Measurements from ENCODE around the gene TIAM2.
"Not testable (repeated sequence)": the region's sequence is repeated elsewhere in the genome, so short reads cannot be mapped to it uniquely, and the experiment has no call there.

Gene TIAM2

DNA sequence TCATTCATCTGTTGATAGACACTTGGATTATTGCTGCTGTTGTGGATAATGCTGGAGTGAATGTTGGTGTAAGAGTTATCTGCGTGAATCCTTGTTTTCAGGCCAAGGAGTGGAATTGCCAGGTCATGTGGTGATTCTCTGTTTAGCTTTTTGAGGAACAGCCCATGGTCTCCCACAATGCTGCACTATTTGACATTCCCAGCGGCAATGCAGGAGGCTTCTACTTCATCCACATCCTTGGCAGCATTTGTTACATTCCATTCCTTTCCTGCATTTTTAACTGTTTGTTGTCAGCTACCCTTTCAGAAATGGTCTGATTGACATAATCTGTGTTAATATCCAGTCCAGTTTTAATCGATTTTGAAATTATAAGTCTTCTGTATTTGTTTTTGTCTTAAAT, 217.0 kb downstream of the TIAM2 start:
- no peak overlapping the region for H3K4me3 Mint-ChIP-seq
- no peaks in the 10 kb centered on the region for H3K27me3 Mint-ChIP-seq (ENCODE audit: low read depth)
- peaks cover 14% of the 10 kb centered on the region for H3K36me3 Mint-ChIP-seq (ENCODE audit: low read depth)
- no peaks in the 10 kb centered on the region for H3K4me1 Mint-ChIP-seq
- no peak overlapping the region for H3K27ac Mint-ChIP-seq
- TF ChIP-seq, protein P1, sequence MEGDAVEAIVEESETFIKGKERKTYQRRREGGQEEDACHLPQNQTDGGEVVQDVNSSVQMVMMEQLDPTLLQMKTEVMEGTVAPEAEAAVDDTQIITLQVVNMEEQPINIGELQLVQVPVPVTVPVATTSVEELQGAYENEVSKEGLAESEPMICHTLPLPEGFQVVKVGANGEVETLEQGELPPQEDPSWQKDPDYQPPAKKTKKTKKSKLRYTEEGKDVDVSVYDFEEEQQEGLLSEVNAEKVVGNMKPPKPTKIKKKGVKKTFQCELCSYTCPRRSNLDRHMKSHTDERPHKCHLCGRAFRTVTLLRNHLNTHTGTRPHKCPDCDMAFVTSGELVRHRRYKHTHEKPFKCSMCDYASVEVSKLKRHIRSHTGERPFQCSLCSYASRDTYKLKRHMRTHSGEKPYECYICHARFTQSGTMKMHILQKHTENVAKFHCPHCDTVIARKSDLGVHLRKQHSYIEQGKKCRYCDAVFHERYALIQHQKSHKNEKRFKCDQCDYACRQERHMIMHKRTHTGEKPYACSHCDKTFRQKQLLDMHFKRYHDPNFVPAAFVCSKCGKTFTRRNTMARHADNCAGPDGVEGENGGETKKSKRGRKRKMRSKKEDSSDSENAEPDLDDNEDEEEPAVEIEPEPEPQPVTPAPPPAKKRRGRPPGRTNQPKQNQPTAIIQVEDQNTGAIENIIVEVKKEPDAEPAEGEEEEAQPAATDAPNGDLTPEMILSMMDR (IDR thresholded peaks at IDR 0.05; ENCODE audit: unreplicated experiment in 3 of 3) = no peak
- peaks cover 3% of the 10 kb centered on the region for H3K9me3 Mint-ChIP-seq

DNA sequence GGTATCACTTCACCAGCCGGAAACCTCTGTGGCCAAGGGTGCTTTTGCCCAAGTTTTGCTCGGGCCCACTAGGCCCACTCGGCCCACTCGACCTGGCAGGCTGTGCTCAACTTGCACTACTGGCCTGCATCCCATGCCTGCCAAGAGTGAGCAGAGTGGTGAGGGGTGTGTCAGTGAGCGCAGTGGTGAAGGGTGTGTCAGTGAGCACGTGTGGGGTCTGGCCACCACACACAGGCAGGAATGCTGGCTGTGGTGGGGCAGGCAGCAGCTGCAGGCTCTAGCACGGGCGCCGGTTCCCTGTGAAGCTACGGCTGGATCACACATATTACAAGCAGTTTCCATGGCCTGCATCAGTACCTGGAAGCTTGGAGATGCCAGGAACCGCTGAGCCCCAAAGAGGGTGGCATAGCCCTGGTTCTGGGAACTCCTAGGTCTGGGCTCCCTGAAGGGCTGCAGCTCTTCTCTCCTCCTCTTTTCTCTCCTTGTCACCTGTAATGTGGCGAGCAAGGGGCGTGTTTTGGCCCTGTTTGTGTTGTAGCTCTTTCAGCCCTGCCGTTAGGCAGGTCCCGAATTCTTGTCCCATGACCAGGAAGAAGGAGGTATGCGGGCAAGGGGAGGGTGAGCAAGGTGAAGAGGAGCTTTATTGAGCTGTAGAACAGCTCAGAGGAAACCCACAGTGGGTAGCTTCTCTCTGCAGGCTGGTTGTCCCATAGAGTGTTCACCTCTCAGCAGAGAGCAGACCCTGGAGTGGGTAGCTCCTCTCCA, 217.7 kb downstream of the TIAM2 start:
- Mint-ChIP-seq H3K9me3 (peaks cover 3% of the 10 kb centered on the region), H3K4me1 (no peaks in the 10 kb centered on the region), H3K27me3 (ENCODE audit: low read depth) (no peaks in the 10 kb centered on the region), H3K4me3 (no peak overlapping the region), H3K36me3 (ENCODE audit: low read depth) (peaks cover 14% of the 10 kb centered on the region), H3K27ac (no peak overlapping the region)
- TF ChIP-seq, protein P1 (IDR thresholded peaks at IDR 0.05; ENCODE audit: unreplicated experiment in 3 of 3) = no peak

DNA sequence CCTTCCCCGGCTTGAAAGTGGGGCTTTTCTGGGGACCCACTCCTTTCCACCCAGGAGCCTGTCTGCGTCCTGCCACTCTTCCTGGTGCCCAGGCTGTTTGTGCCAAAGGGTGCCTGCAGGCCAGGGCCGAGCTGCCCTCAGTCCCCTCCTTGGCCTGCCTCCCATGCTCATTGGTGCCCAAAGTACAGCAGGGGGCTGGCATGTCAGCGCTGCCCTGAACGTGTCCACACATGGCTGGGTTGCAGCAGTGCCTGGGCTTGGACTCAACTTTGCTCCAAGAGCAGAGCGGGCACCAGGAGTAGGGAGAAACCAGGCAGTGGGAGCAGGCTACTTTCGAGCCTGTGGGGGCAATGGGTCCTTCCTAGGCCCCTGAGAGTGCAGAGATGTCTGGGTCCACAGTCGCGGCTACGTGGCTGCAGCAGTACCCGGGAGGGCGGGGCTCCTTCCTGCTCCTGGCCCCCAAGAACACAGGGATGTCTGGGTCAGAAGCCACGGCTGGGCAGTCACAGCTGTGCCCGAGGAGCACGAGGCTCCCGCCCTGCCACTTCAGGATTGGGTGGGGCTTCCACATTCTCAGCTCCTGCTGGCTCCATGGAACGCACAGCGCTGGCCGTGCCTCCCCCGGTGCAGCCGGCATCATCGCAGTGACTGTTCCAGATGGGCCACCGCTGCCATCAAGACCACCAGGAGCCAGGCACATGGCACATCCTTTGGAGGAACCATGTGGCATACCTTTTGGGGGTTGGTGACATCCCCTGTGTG, 218.7 kb downstream of the TIAM2 start:
- H3K27me3 Mint-ChIP-seq (ENCODE audit: low read depth) = no peaks in the 10 kb centered on the region
- peaks cover 14% of the 10 kb centered on the region for H3K36me3 Mint-ChIP-seq (ENCODE audit: low read depth)
- H3K9me3 Mint-ChIP-seq = peaks cover 3% of the 10 kb centered on the region
- no peak overlapping the region for H3K4me3 Mint-ChIP-seq
- H3K27ac Mint-ChIP-seq = no peak overlapping the region
- TF ChIP-seq, protein P1 (IDR thresholded peaks at IDR 0.05; ENCODE audit: unreplicated experiment in 3 of 3) = no peak
- H3K4me1 Mint-ChIP-seq = no peaks in the 10 kb centered on the region

DNA sequence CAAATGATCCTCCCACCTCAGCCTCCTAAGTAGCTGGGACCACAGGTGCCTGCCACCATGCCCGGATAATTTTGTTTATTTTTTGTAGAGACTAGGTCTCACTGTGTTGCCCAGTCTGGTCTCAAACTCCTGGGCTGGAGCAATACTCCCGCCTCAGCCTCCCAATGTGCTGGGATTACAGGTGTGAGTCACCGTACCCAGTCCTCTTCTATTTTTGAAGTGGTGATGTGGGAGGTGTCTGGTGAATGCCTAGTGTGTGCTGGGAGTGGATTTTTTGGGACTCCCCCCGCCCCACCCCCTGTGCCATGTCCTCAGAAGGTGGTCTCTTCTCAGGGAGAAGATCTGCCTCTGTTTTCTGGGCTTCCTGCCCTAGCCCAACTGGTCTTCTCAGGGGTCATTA, 220.8 kb downstream of the TIAM2 start:
- Mint-ChIP-seq H3K27ac (no peak overlapping the region), H3K27me3 (ENCODE audit: low read depth) (no peaks in the 10 kb centered on the region), H3K36me3 (ENCODE audit: low read depth) (peaks cover 21% of the 10 kb centered on the region), H3K9me3 (peaks cover 3% of the 10 kb centered on the region), H3K4me3 (no peak overlapping the region), H3K4me1 (no peaks in the 10 kb centered on the region)
- TF ChIP-seq, protein P1 (IDR thresholded peaks at IDR 0.05; ENCODE audit: unreplicated experiment in 3 of 3) = no peak

DNA sequence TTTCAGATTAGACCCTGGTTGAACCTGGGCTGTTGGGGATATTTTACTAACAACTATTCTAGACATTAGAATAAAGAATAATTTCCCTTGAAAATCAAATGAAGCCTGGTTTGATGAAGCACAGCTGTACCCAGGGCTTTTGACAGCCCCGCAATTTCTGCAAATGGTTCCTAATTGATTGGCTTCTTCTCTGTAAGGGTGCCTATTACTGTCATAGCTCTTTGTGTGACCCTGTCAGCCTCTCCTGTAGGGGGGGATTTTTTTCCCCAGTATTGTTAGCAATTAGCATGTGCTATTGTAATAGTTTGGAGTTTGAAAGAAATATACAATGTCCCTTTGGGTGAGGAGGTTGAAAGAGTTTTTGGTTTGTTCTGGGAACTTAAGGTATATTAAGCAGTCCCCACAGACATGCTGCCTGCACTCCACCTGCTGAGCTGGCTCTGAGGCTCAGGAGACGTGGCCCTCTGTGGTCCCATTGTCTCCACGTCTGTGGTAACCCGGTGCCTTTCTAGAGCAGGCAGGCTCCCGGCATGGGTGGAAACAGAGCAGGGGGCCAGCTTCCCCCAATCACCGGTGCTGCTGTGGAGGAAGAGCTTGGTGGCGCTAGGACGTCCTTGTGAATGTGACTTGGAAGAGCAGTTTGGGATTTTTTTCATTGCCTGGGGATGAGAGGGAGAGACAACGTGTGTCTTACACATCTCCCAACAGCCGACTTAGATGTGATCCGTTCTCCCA, 221.4 kb downstream of the TIAM2 start:
- H3K9me3 Mint-ChIP-seq = peaks cover 3% of the 10 kb centered on the region
- no peaks in the 10 kb centered on the region for H3K27me3 Mint-ChIP-seq (ENCODE audit: low read depth)
- H3K4me3 Mint-ChIP-seq = no peak overlapping the region
- peaks cover 16% of the 10 kb centered on the region for H3K36me3 Mint-ChIP-seq (ENCODE audit: low read depth)
- TF ChIP-seq, protein P1 (IDR thresholded peaks at IDR 0.05; ENCODE audit: unreplicated experiment in 3 of 3) = no peak
- H3K4me1 Mint-ChIP-seq = no peaks in the 10 kb centered on the region
- no peak overlapping the region for H3K27ac Mint-ChIP-seq

DNA sequence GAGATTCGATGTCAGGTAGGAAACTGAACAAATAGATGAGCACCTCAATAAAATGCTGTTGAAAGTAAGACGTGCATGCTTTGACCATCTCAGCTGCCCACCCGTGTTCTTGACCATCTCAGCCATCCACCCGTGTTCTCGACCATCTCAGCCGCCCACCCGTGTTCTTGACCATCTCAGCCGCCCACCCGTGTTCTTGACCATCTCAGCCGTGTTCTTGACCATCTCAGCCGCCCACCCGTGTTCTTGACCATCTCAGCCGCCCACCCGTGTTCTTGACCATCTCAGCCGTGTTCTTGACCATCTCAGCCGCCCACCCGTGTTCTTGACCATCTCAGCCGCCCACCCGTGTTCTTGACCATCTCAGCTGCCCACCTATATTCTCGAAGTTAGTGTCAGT, 223.6 kb downstream of the TIAM2 start:
- not testable (repeated sequence) for H3K4me1 Mint-ChIP-seq; H3K27me3 Mint-ChIP-seq (ENCODE audit: low read depth); H3K27ac Mint-ChIP-seq; H3K4me3 Mint-ChIP-seq; H3K9me3 Mint-ChIP-seq
- H3K36me3 Mint-ChIP-seq (ENCODE audit: low read depth) = peaks cover 10% of the 10 kb centered on the region
